ENCODE results near the gene RPL36AL. TPM values are rescaled to one million over a fixed set of nuclear protein-coding genes. Genes with fewer than 3 reads are reported as not detected.

The RPL36AL gene
- total RNA-seq, 1 experiment from 2014 or later, result 207 TPM

DNA sequence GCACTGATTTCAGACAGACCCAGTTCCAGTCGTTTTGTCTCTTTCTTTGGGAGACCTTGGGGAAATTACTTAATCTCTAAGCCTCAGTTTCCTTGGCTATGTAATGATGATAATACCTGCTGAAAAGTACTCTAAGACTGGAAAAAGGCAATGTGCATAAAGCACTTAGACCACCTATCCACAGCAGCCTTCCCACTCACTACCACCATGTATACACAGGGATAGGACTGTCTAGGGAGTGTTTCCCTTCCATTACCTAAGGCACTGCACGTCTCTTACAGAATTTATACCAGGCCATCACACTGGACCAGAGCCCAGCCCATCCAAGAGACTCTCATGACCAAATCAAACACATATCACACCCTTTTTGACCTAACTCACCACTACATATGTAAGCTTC lies 40.6 kb downstream of the RPL36AL start:
- TF ChIP-seq, protein P1, sequence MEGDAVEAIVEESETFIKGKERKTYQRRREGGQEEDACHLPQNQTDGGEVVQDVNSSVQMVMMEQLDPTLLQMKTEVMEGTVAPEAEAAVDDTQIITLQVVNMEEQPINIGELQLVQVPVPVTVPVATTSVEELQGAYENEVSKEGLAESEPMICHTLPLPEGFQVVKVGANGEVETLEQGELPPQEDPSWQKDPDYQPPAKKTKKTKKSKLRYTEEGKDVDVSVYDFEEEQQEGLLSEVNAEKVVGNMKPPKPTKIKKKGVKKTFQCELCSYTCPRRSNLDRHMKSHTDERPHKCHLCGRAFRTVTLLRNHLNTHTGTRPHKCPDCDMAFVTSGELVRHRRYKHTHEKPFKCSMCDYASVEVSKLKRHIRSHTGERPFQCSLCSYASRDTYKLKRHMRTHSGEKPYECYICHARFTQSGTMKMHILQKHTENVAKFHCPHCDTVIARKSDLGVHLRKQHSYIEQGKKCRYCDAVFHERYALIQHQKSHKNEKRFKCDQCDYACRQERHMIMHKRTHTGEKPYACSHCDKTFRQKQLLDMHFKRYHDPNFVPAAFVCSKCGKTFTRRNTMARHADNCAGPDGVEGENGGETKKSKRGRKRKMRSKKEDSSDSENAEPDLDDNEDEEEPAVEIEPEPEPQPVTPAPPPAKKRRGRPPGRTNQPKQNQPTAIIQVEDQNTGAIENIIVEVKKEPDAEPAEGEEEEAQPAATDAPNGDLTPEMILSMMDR (conservative IDR thresholded peaks at IDR 0.05), result no peak
- no peak overlapping the region for H3T11ph ChIP-seq (ENCODE audit: low read length)
- no peak overlapping the region for H2BK5ac ChIP-seq (ENCODE audit: insufficient read length, low read length)
- H3K79me2 ChIP-seq (ENCODE audit: insufficient read depth, low read length), result peaks cover 12% of the 10 kb centered on the region; the same call in 1 of the 2 replicates
- H2AK5ac ChIP-seq (ENCODE audit: insufficient read length, low read length), result no peak overlapping the region
- Mint-ChIP-seq H3K9me3 (no peaks in the 10 kb centered on the region), H3K36me3 (ENCODE audit: insufficient read depth in 1 of 3, low read depth in 3 of 3) (peaks cover 49 to 57% (median 51%) of the 10 kb centered on the region in 3 experiments), H3K4me3 (no peak overlapping the region), H3K27me3 (ENCODE audit: low read depth) (no peaks in the 10 kb centered on the region), H3K4me1 (peaks cover 26 to 31% of the 10 kb centered on the region in 2 experiments), H3K27ac (peak overlapping the region in 2 of 3 experiments; percentile 14 to 30; a peak in 4 of 7 replicates)
- no peak overlapping the region for H3K56ac ChIP-seq (ENCODE audit: insufficient read length, low read depth, low read length)
- no peak overlapping the region for H2AFZ ChIP-seq (ENCODE audit: low read length)
- H3K9ac ChIP-seq (ENCODE audit: extremely low read depth, insufficient read length, low read length), result no peak overlapping the region
- H3K27me3 ChIP-seq (ENCODE audit: insufficient read depth, low read length), result no peaks in the 10 kb centered on the region
- H3K9me3 ChIP-seq (ENCODE audit: control insufficient read depth, low read depth, low read length), result no peaks in the 10 kb centered on the region
- H3K79me1 ChIP-seq (ENCODE audit: insufficient read depth, low read depth, low read length, poor library complexity, severe bottlenecking), result peaks cover 9% of the 10 kb centered on the region
- peaks cover 5% of the 10 kb centered on the region; the same call in 1 of the 2 replicates for H3K4me1 ChIP-seq (ENCODE audit: insufficient read depth, low read length)
- H4K8ac ChIP-seq (replicated peaks; ENCODE audit: insufficient read length, low read depth, low read length), result no peak overlapping the region
- H4K5ac ChIP-seq (ENCODE audit: insufficient read length, low read depth, low read length), result no peak overlapping the region
- no peak for DNase-seq
- no peak overlapping the region for H3K4me2 ChIP-seq (ENCODE audit: insufficient read depth, insufficient read length, low read length)
- no CpG with 5 or more reads among the region's 2 CpGs for WGBS (ENCODE audit: extremely low coverage, insufficient read length, low lambda C conversion rate)
- no peak overlapping the region for H2BK20ac ChIP-seq (ENCODE audit: low read depth, low read length, poor library complexity, severe bottlenecking)
- no peaks in the 10 kb centered on the region for H4K20me1 ChIP-seq (ENCODE audit: control insufficient read depth, insufficient read depth, insufficient read length)
- H3K4ac ChIP-seq (ENCODE audit: low read depth, low read length), result no peak overlapping the region
- H3K23me2 ChIP-seq (ENCODE audit: insufficient read length, low read depth, low read length, poor library complexity, severe bottlenecking), result peaks cover 3% of the 10 kb centered on the region
- H2BK15ac ChIP-seq (ENCODE audit: low read depth, low read length), result no peak overlapping the region
- no peak overlapping the region for H2BK120ac ChIP-seq (ENCODE audit: low read depth, low read length, poor library complexity, severe bottlenecking)
- no peak overlapping the region for H3K27ac ChIP-seq (ENCODE audit: insufficient read length, low read depth, low read length)
- H3K14ac ChIP-seq (ENCODE audit: insufficient read depth, low read length), result no peak overlapping the region
- H3K18ac ChIP-seq (ENCODE audit: insufficient read length, low read depth, low read length), result no peak overlapping the region
- H2BK12ac ChIP-seq (ENCODE audit: insufficient read length, low read depth, low read length), result no peak overlapping the region
- no peak overlapping the region for H3K23ac ChIP-seq (ENCODE audit: insufficient read length, low read depth, low read length)
- H4K91ac ChIP-seq (ENCODE audit: insufficient read length, low read depth, low read length), result no peak overlapping the region
